ENCODE measurements around the gene DNMT3A.

DNA sequence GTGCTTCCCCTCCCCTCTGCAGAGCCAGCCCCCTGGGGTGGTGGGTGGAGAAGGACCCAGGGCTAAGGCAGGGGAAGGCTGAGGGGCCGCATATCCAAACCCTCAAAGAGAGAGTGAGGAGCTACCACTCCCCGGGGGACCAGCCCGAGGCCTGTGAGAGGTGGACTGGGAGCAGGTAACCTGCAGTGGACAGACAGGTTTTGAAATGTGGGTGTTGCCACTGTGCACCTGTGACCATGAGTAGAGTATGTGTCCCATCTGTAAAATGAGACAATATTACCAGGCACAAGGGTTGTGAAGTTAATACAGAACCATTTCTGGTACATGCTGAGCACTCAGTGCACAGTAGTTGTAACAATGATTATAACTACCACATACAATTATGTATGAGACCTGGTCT is 122.1 kb downstream of the DNMT3A start:
- TF ChIP-seq, protein P1, sequence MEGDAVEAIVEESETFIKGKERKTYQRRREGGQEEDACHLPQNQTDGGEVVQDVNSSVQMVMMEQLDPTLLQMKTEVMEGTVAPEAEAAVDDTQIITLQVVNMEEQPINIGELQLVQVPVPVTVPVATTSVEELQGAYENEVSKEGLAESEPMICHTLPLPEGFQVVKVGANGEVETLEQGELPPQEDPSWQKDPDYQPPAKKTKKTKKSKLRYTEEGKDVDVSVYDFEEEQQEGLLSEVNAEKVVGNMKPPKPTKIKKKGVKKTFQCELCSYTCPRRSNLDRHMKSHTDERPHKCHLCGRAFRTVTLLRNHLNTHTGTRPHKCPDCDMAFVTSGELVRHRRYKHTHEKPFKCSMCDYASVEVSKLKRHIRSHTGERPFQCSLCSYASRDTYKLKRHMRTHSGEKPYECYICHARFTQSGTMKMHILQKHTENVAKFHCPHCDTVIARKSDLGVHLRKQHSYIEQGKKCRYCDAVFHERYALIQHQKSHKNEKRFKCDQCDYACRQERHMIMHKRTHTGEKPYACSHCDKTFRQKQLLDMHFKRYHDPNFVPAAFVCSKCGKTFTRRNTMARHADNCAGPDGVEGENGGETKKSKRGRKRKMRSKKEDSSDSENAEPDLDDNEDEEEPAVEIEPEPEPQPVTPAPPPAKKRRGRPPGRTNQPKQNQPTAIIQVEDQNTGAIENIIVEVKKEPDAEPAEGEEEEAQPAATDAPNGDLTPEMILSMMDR (IDR thresholded peaks at IDR 0.05): no peak
- TF ChIP-seq POLR2A (IDR thresholded peaks at IDR 0.05) (no peak), POLR2AphosphoS5 (IDR thresholded peaks at IDR 0.05) (no peak), EP300 (IDR thresholded peaks at IDR 0.05) (no peak)
